ENCODE data around the gene CBX8.

The CBX8 gene

DNA sequence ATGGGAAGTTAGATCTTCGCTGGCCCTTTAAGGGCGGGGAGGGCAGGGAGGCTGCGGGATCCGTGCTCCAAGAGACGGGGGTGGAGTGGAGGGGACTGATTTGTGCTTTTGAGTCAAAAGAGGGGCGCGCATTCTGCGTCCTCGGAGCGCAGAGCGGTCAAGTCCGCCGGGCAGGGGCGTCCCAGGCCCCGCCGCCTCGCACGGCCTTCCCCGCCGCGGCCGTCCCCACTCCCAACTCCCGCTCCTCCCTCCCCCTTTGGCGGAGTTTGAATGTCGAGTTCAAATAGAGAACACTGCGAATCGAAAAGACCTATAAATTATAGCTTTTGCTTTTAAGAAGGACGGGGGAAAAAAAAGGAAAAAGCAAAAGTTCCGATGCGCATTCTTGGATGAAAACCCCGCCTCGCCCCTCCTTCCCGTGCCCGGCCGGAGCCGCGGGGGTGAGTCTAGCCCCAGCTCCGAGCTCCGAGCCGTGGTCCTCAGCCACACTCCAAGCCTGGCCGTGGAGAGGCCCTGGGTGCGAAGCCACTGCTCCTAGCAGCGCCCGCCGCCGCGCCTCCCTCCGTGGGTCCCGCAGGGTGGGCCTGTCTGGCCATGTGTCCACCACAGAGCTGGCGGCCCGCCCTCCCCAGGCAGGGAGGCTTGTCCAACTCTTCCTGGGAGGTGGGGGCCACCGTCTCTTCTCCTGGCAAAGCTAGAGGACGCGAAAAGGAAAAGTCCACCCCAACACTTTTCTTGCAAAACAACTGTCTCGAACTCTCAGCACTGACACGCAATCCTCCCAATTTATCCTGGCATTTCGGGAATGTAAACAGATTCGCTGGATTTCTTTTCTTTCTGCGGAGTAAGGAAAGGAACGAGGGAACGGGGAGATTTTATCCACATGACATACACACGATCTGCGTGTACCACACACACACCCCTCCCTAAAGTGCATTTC is 3.6 kb downstream of the CBX8 start:
- no peak for DNase-seq
- TF ChIP-seq GATA1 (IDR thresholded peaks at IDR 0.05; ENCODE audit: low read depth, low read length) (no peak), POLR2A (IDR thresholded peaks at IDR 0.05; ENCODE audit: low read length) (no peak)

DNA sequence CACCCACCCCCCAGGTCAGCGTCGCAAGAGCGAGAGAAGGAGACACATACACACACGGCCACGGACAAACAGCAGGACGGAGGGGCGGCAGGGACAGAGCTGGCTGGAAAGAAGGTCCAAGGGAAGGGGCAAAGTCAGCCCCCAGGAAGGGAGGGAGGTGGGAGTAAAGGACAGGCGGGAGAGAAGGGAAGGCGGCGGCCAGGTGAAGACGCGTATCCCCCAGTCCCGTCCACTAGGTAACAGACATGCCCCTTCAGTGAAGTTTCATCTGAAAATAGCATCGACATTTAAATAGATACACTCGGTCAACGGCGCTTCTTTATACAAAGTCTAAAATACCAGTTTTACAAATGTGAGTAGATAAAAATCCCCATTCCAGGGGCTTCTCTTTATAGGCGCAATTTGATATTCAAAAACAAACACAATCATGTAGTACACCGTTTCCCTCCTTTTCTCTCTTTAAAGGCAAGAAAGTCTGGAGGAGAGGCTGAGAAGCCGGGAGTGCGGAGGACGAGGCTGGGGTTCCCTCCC is 4.5 kb downstream of the CBX8 start:
- TF ChIP-seq GATA1 (IDR thresholded peaks at IDR 0.05; ENCODE audit: low read depth, low read length) (no peak), POLR2A (IDR thresholded peaks at IDR 0.05; ENCODE audit: low read length) (no peak)
- DNase-seq = no peak

DNA sequence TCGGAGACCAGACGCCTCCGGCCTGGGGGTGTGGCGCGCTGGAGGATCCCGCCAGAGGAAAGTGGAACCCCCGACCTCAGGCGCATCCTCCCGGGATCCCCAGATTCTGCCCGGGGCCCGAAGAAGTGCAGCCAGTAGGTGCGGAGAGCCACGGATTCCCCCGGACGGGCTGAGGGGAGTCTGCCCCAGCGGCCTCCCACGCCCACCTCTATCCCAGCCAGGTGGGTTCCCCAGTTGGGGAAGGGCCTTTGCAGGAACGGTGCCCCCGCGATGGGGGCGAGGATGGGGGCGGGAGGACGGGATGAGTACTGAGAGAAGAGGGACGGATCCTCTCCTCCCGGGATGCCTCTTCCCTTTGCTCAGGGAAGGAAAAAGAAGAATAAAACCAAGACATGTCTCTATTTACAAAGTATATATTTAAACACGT is 5.1 kb downstream of the CBX8 start:
- TF ChIP-seq POLR2A (IDR thresholded peaks at IDR 0.05; ENCODE audit: low read length) (no peak), GATA1 (IDR thresholded peaks at IDR 0.05; ENCODE audit: low read depth, low read length) (no peak)
- no peak for DNase-seq

DNA sequence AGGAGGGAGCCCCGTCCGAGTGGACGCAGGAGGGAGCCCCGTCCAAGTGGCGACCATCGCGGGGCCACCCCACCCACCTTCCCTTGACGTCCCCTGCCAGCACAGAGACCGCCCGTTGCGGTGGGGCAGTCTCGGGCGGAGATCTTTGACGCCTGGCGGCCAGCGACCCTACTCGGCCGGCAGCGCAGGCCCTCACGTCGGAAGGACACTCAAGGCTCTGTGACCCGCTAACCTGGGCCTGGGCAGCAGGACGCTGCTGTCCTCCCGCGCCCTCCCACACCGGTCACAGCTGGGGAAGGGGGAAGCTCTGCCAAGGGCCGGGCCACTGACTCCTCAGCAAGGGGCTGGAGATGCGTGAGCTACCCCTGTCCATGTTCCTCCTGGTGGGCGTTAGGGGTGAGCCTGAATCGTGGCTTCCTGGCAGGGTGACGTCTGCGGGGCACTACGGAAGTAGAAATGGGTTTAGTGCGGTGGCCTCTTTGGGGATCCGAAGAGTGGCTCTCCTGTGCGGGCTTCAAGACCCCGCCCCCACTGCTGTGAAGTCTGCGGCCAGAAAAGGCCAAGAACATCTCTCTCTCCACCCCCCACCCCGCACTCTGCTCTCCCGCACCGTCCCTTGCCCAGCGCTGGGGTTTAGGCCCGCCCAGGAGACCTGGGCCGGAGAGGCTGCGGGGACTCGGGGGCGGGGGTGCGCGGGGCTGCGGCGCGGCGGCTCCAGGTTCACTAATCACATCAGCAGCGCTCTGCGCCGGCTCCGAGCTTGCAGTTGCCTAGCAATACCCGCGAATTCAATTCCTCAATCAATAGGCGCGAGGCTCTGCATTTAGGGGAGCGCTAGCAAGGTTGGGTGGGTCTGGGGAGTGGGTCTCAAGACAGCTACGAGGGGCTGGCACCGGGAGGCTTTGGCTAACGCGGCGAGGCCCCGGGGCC is 5.8 kb downstream of the CBX8 start:
- no peak for DNase-seq

DNA sequence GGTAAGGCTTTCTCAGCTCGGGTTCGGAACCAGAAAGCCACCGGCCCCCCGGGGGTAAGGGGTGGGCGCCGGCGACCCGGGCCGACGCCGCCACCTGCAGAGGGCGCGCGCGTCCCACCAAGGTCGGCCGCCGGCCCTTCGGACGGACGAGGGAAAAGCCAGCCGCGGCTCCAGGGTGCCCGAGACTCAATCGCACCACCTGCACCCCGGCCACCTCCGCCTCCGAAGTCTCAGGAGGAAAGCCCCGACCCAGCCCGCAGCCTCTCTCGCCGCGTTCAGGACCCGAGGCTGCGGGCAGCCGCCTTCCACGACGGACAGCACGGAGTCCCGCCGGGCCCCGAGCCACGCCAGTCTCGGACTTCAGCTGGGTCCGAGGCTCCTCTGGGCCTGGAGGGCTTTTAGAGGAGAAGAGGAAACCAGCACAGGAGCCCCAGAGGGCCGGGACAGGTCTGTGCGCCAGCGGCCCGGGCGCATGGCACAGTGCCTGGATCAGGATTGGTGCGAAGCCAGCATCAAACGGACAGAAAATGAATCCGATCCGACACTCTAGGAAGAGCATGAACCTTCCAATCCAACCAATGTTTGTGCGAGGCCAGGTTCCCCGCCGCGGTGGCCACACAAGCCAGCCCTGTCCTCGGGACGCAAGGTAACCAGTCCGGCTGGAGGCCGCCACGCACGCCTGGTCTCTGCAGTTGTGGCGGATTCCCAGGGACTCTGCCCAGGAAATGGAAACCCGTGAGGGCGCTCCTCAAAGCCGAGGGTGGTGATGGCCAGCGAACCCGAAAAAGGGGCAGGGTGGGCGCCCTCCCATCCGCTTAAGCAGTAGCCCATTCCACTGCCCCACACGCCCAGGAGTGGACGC is 6.7 kb downstream of the CBX8 start:
- no peak for TF ChIP-seq POLR2A (IDR thresholded peaks at IDR 0.05; ENCODE audit: low read length)
- TF ChIP-seq GATA1 (IDR thresholded peaks at IDR 0.05; ENCODE audit: low read depth, low read length) = no peak
- peak; percentile 43 to 69 for DNase-seq

More for the DNA sequence above, 5.8 kb downstream of the CBX8 start:
- TF ChIP-seq POLR2A (IDR thresholded peaks at IDR 0.05; ENCODE audit: low read length) (no peak), GATA1 (IDR thresholded peaks at IDR 0.05; ENCODE audit: low read depth, low read length) (no peak)

DNA sequence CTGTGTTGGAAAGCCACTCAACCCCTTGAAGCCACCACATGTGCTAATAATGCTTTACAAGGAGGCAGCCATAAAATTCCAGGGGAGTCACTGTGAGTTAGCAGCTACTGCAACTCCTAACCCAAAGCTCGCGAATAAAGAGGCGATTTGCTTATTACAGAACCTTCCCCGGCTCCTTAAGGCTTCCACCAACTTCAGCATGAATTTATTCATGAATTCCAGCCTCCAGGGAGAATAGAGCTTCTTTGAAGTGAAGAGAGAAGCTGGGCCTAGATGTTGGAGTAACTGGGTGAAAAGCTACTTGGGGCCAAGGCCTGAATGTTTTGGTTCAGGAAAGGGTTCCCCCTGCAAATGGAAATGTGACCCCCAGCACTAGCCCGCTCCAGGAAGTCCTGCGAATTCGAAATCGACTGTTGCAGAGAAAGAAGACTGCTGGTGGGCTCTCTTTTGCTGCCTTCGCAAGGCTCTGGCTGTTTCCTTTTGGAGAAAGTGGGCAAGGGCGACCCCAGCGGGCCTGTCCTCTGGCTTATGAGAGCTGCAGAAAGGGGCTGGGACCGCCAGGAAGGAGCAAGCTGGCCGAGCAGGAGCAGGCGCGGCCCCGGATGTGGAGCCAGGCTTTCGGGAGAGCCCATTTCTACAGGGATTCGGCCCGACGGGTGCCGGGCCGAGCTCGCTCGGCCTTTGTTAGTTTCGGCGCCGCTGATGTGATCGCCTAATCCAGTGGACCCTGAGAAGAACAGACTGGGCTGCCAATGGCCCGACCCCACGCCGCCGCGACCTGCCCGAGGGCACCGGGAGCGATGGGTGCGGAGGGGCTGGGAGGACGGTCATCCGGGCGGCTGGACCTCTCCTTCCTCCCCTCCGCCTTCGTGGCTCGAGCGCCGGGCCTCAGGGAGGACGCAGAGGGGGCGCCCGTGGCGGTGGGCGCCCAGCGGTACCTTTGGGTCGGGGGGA is 7.6 kb downstream of the CBX8 start:
- TF ChIP-seq POLR2A (IDR thresholded peaks at IDR 0.05; ENCODE audit: low read length) (no peak), GATA1 (IDR thresholded peaks at IDR 0.05; ENCODE audit: low read depth, low read length) (no peak)
- no peak for DNase-seq

DNA sequence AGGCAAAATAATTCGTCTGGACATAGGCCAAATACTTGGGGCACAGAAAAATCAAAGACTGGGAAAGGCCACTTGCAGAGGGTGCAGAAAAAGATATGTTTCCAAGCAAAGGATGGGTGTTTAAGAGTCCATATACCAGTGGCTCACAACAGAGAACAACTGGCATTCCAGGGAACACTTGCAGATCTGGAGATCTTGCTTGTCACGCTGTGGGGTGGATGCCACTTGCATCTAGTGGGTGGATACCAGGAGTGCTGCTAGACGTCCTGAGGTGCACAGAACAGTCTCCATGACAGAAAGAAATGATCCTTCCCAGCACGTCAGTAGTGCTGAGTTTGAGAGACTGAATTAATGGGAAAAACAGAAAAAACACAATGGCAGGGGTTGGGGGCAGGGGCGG is 8.4 kb downstream of the CBX8 start:
- DNase-seq = no peak

DNA sequence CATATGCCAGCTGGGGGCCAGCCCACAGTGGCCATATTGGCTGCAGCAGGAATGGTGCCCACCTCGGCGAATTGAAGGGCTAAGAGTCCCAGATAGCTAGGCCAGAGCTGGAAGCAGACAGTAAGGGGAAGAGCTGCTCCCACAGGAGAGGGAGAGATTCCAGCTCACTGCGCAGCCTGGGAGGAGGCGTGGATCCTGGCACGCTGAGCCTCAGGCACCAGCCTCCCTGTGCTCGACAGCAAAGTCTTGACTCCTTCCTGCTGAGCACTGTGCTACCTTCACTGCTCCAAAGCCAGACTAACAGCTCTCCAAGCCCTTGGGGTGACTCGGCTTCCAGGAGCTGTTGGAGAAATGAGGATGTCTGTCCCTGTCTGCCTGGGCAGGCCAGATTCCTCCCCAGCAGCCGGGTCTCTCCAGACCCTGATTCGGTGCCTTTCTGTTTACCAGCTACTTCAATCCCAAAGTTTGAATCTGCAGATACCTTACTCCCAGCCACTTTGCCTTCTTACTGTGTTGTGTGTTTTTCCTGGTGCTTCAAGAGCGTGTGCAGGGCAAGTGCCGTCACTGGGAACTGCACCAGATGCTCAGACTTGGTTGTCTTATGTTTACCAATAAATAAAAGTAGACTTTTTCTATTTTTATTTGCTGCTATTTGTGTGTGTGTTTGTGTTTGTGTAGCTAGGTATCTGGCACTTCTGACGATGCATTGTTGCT is 9.8 kb downstream of the CBX8 start:
- TF ChIP-seq POLR2A (IDR thresholded peaks at IDR 0.05; ENCODE audit: low read length) (no peak), GATA1 (IDR thresholded peaks at IDR 0.05; ENCODE audit: low read depth, low read length) (no peak)

More for the DNA sequence above, 8.4 kb downstream of the CBX8 start:
- TF ChIP-seq GATA1 (IDR thresholded peaks at IDR 0.05; ENCODE audit: low read depth, low read length) (no peak), POLR2A (IDR thresholded peaks at IDR 0.05; ENCODE audit: low read length) (no peak)

DNA sequence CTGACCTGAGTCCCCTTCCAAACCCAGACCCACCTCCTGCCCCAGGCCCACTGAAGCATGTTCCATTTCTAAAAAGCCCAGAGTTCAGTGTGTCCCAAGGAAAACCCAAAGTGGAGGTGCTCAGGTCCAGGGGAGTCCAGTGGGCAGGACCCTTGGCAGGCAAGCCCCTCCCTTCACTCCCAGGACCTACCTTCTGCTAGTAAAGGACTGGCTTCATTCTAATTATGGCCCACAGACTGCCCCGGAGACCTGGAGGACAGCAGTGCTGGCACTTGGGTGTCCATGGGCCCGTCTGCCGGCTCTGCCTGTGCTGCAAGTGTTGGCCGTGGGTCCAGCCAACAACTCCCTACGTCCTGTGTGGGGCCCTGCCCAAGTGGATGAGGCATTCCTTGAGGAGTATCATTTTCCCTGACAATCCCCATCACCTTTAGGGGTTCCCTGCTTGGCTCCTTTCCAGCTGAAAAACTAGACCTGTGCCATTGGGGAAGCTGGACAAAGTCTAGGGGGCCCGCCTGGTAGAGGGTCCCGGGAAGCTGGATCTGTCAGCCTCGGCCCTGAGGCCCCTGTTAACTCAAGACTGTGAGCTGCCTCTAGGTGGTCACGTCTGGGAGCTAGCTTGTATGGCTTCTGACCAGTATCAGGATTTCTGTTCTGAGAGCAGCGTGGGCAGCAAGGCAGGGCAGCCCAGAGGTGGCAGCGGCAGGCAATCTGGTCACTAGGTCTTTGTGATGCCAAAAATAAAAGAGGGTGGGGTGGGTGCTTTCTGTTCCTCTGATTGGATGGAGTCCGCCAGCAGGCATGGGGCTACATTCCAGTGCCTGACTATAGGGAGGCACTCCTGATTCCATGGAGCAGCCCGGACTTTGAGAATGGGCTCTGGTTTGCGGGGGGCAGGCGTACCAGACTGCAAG is 10.7 kb downstream of the CBX8 start:
- TF ChIP-seq POLR2A (IDR thresholded peaks at IDR 0.05; ENCODE audit: low read length) = no peak
- TF ChIP-seq GATA1 (IDR thresholded peaks at IDR 0.05; ENCODE audit: low read depth, low read length) = no peak
- DNase-seq = no peak

More for the DNA sequence above, 9.8 kb downstream of the CBX8 start:
- DNase-seq = no peak

DNA sequence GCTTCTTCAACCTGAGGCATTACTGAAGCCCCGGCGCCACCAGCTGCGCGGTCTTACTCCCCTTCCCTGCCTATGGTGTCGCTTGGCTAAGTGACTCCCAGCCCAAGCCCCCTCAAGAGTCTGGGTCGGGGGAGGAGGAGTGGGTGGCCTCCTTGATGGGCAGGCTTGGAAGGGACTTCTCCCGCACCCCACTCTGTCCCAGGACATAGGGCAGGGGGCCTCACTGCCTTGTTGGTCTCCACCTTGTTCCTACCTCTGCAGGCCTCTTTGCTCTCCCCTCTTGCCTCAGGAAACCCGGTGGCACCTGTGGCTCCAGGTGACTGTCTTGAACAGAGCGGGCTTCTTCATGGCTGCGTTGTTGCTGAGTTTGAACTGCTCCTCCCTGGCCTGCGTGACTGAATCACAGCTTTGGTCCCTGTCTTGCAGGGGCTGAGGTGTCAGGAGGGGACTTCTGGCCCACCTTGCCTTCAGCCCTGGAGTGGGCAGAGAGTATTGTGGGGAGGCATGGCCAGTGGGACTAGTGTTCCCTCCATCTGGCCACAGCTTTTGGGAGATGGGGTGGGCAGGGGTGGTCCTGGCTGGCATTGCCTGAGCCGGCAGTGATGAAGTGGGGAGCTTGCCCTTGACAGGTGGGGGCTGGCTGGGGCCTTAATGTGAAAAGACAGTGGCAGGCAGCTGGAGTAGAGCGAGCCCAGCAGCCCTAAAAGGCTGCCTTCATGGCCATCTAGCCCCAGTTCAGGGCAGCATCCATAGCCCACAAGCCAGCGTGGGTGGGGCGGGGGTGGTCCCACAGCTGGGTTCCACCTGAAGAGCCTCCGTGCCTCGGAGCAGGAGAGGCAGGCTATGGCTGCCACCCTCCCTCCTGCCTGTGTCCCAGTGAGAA is 11.6 kb downstream of the CBX8 start:
- no peak for TF ChIP-seq POLR2A (IDR thresholded peaks at IDR 0.05; ENCODE audit: low read length)

More for the DNA sequence above, 11.6 kb downstream of the CBX8 start:
- no peak for DNase-seq

Data from erythroblast (primary cell).